Activated CD8-positive, alpha-beta memory T cell treated with anti-CD3 and anti-CD28 coated beads, Interleukin-2, amount 10 ng/mL, durations not matched to agents 7 days and 5 days (primary cell): ENCODE measurements around the gene ACADS. TPM values are rescaled to one million over a fixed set of nuclear protein-coding genes. Genes with fewer than 3 reads are reported as not detected.
A peak's percentile ranks its signal among the peaks of the same experiment; 100 is the strongest.

Experiments used
- ATAC-seq: fragments of 150-1000 bp; cut with Tn5 transposase; one replicate; pipeline ENCODE4 v1.10.0; 2021; ENCODE audit warnings: moderate library complexity
- CTCF ChIA-PET: fragments of 350-600 bp; sonication (Branson Sonifier 250); formaldehyde crosslinking; loops from one replicate; lab custom pipeline; 2021; ENCODE audit warnings: antibody characterized with exemption; lab: Charles Lee
- DNase-seq: peaks from one replicate; pipeline ENCODE4 v3.0.0-alpha.2; 2020
- H3K27ac Mint-ChIP-seq: one replicate; pipeline ENCODE4 v1.8.0; 2021; ENCODE audit warnings: mild to moderate bottlenecking, mixed read lengths
- H3K27me3 Mint-ChIP-seq: one replicate; pipeline ENCODE4 v1.8.0; 2021; ENCODE audit warnings: mixed read lengths
- H3K36me3 Mint-ChIP-seq: one replicate; pipeline ENCODE4 v1.8.0; 2021; ENCODE audit warnings: mild to moderate bottlenecking, mixed read lengths
- H3K4me1 Mint-ChIP-seq: one replicate; pipeline ENCODE4 v1.8.0; 2021; ENCODE audit warnings: mixed read lengths
- H3K4me3 Mint-ChIP-seq: one replicate; pipeline ENCODE4 v1.8.0; 2021; ENCODE audit warnings: mild to moderate bottlenecking, moderate library complexity, mixed read lengths
- H3K9me3 Mint-ChIP-seq: one replicate; pipeline ENCODE4 v1.8.0; 2022; ENCODE audit warnings: low read depth, mixed read lengths
- total RNA-seq, 2 experiments: library from RNA; stranded (reverse); gene quantifications; one replicate each; pipeline ENCODE4 v1.2.3, GENCODE V29; 2021

ACADS gene, protein sequence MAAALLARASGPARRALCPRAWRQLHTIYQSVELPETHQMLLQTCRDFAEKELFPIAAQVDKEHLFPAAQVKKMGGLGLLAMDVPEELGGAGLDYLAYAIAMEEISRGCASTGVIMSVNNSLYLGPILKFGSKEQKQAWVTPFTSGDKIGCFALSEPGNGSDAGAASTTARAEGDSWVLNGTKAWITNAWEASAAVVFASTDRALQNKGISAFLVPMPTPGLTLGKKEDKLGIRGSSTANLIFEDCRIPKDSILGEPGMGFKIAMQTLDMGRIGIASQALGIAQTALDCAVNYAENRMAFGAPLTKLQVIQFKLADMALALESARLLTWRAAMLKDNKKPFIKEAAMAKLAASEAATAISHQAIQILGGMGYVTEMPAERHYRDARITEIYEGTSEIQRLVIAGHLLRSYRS
- 10 to 100 TPM; 14.6 to 17.6 TPM for total RNA-seq

DNA sequence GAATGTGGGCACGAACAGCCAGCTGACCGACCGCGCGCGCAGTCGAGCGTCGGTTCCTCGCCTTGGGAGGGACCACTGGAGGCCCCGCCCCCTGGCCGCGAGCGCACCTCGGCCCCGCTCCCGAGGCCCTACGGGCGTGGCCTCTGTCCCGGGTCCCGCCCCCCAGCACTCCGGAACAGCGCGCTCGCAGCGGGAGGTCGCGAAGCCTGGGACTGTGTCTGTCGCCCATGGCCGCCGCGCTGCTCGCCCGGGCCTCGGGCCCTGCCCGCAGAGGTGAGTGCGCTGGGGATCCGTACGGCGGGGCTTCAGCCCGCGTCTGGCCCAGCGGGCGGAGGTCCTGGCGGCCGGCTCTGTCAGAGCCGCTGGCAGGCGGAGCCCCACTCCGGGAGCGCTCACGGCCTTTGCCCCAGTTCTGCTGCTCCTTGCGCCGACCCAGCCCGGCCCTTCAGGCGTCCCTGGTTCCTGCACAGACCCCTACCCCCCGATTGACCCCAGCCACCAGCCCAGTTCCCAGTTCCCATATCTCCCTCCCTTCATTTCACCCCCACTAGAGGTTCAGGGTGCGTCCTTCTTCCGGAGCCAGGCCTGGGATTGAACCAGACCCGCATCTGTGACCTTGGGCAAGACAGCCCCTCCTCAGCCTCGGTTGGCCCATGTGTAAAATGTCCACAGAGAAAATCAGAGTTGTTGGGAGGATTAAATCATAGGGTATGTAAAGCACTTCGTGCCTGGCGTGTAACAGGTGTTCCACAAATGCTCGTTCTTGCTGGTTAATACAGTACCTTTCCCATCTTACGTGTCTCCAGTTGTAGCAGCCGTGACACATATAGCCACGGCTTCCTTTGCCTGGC is at the start of gene ACADS:
ACADS (plus strand) TSS at position 168 of the 851 bp plus-strand sequence; CDS start at position 228, 60 bp downstream.
- H3K4me3 Mint-ChIP-seq = peak within 1 kb of the TSS; percentile 80
- peaks cover 18% of the 10 kb centered on the region for H3K4me1 Mint-ChIP-seq
- CTCF ChIA-PET = interaction anchor here (0.9 to 1.5 kb wide), 5 partner anchors 11 to 246 kb away, joined by 3 to 4 read pairs (median 4); partner anchors contain the start of gene UNC119B
- H3K27me3 Mint-ChIP-seq = no peaks in the 10 kb centered on the region
- ATAC-seq = peak; percentile 100
- H3K9me3 Mint-ChIP-seq = no peaks in the 10 kb centered on the region
- peak within 1 kb of the TSS; percentile 64 for H3K27ac Mint-ChIP-seq
- peak; percentile 93 for DNase-seq
- H3K36me3 Mint-ChIP-seq = peaks cover 29% of the 10 kb centered on the region

GRCh38 chr12:120677765-120678473 is 47.7 kb upstream of the ACADS start:
- peak overlapping the region; percentile 85 for H3K27ac Mint-ChIP-seq
- no peaks in the 10 kb centered on the region for H3K9me3 Mint-ChIP-seq
- peaks cover 29% of the 10 kb centered on the region for H3K4me1 Mint-ChIP-seq
- peak overlapping the region; percentile 29 for H3K4me3 Mint-ChIP-seq
- CTCF ChIA-PET = interaction anchor here (0.8 to 6.1 kb wide), 5 partner anchors 9 to 33 kb away, joined by 3 to 52 read pairs (median 3); partner anchors contain the start of gene MLEC
- peak; percentile 87 for ATAC-seq
- H3K27me3 Mint-ChIP-seq = peaks cover 8% of the 10 kb centered on the region
- H3K36me3 Mint-ChIP-seq = no peaks in the 10 kb centered on the region
- DNase-seq = peak; percentile 72

GRCh38 chr12:120678572-120678971 is 47.1 kb upstream of the ACADS start:
- Mint-ChIP-seq H3K9me3 (no peaks in the 10 kb centered on the region), H3K4me3 (peak overlapping the region; percentile 9), H3K36me3 (no peaks in the 10 kb centered on the region), H3K4me1 (peaks cover 29% of the 10 kb centered on the region), H3K27ac (peak overlapping the region; percentile 85), H3K27me3 (peaks cover 8% of the 10 kb centered on the region)
- ATAC-seq (peak; percentile 32), DNase-seq (peak; percentile 65)
- CTCF ChIA-PET = interaction anchor here (1.0 to 6.1 kb wide), 5 partner anchors 9 to 38 kb away, joined by 3 to 52 read pairs (median 3); partner anchors contain the start of genes CABP1 and MLEC

DNA sequence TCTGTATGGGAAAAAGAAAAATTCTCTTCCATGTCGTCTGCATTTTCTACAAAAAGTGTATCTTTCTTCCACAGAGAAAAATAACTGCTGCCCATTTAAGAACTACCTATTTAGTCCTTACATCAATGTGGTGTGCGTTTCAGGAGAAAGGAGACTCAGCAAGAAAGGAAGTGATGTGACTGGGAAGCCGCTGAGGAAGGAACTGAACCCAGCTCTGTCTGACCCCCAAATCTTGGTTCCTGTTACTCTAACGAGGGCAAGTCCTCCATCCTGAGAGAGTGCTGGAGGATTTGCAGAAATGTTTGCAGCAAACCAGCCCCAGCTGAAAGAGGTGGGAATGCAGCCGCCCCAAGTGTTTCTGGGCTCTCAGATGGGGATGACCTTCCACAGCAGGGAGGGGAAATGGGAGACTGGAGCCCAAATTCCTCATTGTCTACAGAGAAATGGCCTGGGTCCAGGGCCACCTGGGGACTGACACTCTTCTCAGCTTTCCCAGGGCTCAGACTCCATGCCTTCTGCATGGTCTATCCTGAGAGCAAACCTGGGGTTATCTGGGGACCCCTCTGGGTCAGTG is 45.4 kb upstream of the ACADS start:
- ATAC-seq (no peak), DNase-seq (no peak)
- CTCF ChIA-PET = interaction anchor here (1.3 to 6.1 kb wide), 2 partner anchors 32 to 99 kb away, joined by 4 to 52 read pairs; partner anchors contain the start of gene POP5
- H3K4me1 Mint-ChIP-seq = peaks cover 38% of the 10 kb centered on the region
- H3K36me3 Mint-ChIP-seq = no peaks in the 10 kb centered on the region
- peaks cover 4% of the 10 kb centered on the region for H3K27me3 Mint-ChIP-seq
- no peaks in the 10 kb centered on the region for H3K9me3 Mint-ChIP-seq
- peak overlapping the region; percentile 38 for H3K4me3 Mint-ChIP-seq
- no peak overlapping the region for H3K27ac Mint-ChIP-seq

- peak; percentile 47 for DNase-seq
- H3K27ac Mint-ChIP-seq = peak overlapping the region; percentile 77
- peaks cover 38% of the 10 kb centered on the region for H3K4me1 Mint-ChIP-seq
- no peaks in the 10 kb centered on the region for H3K36me3 Mint-ChIP-seq
- CTCF ChIA-PET = interaction anchor here (1.0 to 3.0 kb wide), 2 partner anchors 35 to 102 kb away, joined by 3 to 11 read pairs; no protein-coding TSS in a partner anchor
- H3K27me3 Mint-ChIP-seq = no peaks in the 10 kb centered on the region
- no peaks in the 10 kb centered on the region for H3K9me3 Mint-ChIP-seq
- H3K4me3 Mint-ChIP-seq = no peak overlapping the region
- ATAC-seq = no peak
Observed at GRCh38 chr12:120684523-120684932, 41.1 kb upstream of the ACADS start.

GRCh38 chr12:120685522-120685921 is 40.1 kb upstream of the ACADS start:
- ATAC-seq (no peak), DNase-seq (no peak)
- Mint-ChIP-seq H3K36me3 (no peaks in the 10 kb centered on the region), H3K27ac (peak overlapping the region; percentile 90), H3K4me1 (peaks cover 40% of the 10 kb centered on the region), H3K27me3 (no peaks in the 10 kb centered on the region), H3K4me3 (peak overlapping the region; percentile 38), H3K9me3 (no peaks in the 10 kb centered on the region)
- CTCF ChIA-PET = interaction anchor here (1.3 to 7.4 kb wide), 7 partner anchors 24 to 247 kb away, joined by 3 to 55 read pairs (median 5); partner anchors contain the start of gene POP5

DNA sequence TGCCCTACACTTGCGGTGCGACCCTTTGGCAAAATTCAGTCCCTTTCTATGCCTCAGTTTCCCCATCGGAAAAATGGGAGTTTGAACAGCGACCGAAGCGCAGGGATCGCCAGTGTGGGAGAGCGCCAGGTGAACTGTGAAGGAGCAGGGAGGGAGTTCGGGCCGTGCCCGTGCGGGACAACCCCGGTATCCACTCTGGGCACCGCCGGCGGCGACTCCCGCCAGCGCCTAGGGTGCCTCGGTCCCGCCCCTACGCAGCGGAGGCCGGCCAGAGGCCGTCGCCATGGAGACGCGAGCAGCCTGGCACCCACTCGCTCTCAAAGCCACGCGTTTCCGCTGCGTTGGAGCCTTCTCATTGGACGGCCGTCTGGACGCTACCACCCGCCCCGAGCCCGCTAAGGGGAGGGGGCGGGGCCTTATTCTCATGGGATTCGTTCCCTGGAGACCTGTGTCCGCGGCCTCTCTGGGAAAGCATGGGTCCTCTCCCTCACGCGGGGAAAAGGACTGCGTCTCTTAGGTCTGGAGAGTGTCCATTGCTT is 39.4 kb upstream of the ACADS start:
- ATAC-seq (peak; percentile 79), DNase-seq (peak; percentile 99)
- peaks cover 47% of the 10 kb centered on the region for H3K4me1 Mint-ChIP-seq
- no peaks in the 10 kb centered on the region for H3K9me3 Mint-ChIP-seq
- H3K36me3 Mint-ChIP-seq = no peaks in the 10 kb centered on the region
- H3K4me3 Mint-ChIP-seq = peak overlapping the region; percentile 88
- peak overlapping the region; percentile 90 for H3K27ac Mint-ChIP-seq
- H3K27me3 Mint-ChIP-seq = no peaks in the 10 kb centered on the region
- CTCF ChIA-PET = interaction anchor here (0.7 to 7.4 kb wide), 11 partner anchors 8 to 248 kb away, joined by 3 to 55 read pairs (median 4); partner anchors contain the start of gene POP5

DNA sequence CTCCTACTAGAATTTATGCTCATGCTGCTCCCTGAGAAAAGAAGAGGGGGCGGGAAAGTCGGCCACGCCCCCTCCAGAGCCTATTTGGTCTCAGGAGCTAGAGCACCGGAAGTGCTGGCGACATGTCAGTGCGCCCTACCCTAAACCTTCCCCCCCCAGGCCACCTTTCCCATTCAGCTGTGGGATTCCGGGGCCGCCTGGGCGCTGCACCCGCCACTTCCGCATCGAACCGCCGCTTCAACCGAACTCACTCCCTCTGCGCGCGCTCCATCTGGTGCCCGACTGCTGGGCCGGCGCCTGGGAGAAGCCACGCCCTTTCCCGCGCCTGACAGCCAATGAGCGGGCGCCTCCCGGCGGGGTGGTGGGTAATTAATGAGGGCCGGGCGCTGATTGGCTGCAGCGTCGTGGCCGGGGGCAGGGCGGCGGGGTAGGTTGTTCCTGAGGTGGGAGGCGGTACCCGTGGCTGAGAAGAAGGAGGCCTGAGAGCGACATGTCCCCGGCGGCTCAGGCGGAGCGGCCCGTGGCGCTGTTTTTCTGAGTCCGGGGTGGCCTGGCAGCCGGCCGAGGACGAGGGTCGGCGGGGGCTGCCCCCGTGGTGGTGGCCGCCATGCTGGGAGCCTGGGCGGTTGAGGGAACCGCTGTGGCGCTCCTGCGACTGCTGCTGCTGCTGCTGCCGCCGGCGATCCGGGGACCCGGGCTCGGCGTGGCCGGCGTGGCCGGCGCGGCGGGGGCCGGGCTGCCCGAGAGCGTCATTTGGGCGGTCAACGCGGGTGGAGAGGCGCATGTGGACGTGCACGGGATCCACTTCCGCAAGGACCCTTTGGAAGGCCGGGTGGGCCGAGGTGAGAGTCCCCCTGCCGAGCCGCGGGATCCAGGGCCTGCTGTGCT is 38.7 kb upstream of the ACADS start, which contains the start of gene MLEC:
MLEC (plus strand) TSS at position 460 of the 888 bp plus-strand sequence; CDS start at position 608, 148 bp downstream.
- H3K4me1 Mint-ChIP-seq = peaks cover 51% of the 10 kb centered on the region
- ATAC-seq (peak; percentile 83), DNase-seq (peak; percentile 99)
- H3K36me3 Mint-ChIP-seq = no peaks in the 10 kb centered on the region
- CTCF ChIA-PET = interaction anchor here (0.7 to 7.4 kb wide), 13 partner anchors 8 to 385 kb away, joined by 3 to 55 read pairs (median 4); partner anchors contain the start of gene POP5
- no peaks in the 10 kb centered on the region for H3K9me3 Mint-ChIP-seq
- H3K27ac Mint-ChIP-seq = peak within 1 kb of the TSS; percentile 90
- H3K27me3 Mint-ChIP-seq = no peaks in the 10 kb centered on the region
- peak within 1 kb of the TSS; percentile 88 for H3K4me3 Mint-ChIP-seq

DNA sequence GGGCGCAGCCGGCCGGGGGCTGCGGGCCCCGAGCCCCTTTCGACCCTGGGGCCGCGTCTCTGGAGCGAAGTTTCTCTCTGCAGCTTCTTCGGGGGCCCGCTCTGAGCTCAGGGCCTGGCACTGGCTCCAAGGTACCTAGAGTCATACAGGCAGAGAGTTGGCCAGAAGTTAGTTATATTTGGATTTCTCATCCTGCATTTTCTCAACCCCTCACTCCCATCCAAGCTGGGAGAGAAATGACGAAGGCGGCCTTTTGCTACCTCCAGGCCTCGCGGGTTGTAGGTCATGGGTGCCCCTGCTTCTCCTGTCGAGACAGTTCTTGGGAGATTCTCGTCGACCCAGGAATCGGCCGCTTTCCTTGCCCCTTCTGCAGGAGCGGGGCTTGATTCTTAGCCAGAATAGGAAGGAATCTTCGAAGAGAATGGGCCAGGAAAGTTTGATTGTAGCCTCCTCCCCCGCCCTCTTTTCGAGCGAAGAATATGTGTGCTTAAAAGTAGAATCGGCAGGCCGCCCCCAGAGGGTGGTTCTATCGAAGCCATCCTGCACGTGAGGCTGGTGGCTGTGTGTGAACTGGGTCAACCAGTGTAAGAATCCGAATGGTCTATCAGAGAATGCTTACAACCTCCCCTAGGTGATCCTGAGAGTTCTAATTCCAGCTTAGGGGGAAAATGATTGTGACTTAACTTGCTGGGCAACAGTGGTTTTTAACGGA is 37.9 kb upstream of the ACADS start:
- no peaks in the 10 kb centered on the region for H3K27me3 Mint-ChIP-seq
- H3K4me1 Mint-ChIP-seq = peaks cover 59% of the 10 kb centered on the region
- no peaks in the 10 kb centered on the region for H3K36me3 Mint-ChIP-seq
- CTCF ChIA-PET = interaction anchor here (1.0 to 7.4 kb wide), 10 partner anchors 9 to 386 kb away, joined by 3 to 55 read pairs (median 3); partner anchors contain the start of gene UNC119B
- peak overlapping the region; percentile 76 for H3K27ac Mint-ChIP-seq
- DNase-seq = peak; percentile 69
- peak overlapping the region; percentile 88 for H3K4me3 Mint-ChIP-seq
- no peaks in the 10 kb centered on the region for H3K9me3 Mint-ChIP-seq
- ATAC-seq = no peak

DNA sequence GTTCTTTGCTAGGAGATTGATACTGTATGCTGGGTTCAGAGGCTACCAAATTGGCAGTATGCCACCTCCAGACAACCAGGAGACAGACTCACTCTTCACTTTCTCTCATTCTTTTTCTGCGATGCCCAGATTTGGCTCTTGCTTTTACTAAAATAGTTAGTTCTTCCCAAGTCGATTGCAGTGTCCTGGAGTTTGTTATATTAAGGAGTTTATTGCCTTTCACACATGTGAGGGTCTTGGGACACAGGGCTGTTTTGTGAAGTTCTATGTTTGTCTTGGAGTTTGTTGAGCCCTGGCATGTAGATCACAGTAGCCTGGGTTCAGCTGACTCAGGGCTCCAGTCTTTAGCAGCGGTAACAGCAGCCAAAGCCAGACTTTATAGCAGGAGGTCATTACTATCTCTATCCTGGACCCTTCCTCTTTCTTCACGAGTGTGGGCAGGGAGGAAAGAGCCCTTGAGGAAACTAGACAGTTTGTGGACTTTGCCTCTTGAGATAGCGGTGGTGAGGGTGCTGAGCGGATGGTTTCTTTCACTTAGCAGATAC is 37.0 kb upstream of the ACADS start:
- CTCF ChIA-PET = interaction anchor here (1.0 to 7.4 kb wide), 9 partner anchors 15 to 387 kb away, joined by 3 to 55 read pairs (median 3); partner anchors contain the start of gene UNC119B
- Mint-ChIP-seq H3K27me3 (no peaks in the 10 kb centered on the region), H3K9me3 (no peaks in the 10 kb centered on the region), H3K4me1 (peaks cover 60% of the 10 kb centered on the region), H3K27ac (peak overlapping the region; percentile 76), H3K4me3 (peak overlapping the region; percentile 88), H3K36me3 (peaks cover 2% of the 10 kb centered on the region)
- DNase-seq = no peak
- no peak for ATAC-seq
